ENCODE data around the gene CTSV.
"Not testable (repeated sequence)": the region's sequence is repeated elsewhere in the genome, so short reads cannot be mapped to it uniquely, and the experiment has no call there.

Gene CTSV

DNA sequence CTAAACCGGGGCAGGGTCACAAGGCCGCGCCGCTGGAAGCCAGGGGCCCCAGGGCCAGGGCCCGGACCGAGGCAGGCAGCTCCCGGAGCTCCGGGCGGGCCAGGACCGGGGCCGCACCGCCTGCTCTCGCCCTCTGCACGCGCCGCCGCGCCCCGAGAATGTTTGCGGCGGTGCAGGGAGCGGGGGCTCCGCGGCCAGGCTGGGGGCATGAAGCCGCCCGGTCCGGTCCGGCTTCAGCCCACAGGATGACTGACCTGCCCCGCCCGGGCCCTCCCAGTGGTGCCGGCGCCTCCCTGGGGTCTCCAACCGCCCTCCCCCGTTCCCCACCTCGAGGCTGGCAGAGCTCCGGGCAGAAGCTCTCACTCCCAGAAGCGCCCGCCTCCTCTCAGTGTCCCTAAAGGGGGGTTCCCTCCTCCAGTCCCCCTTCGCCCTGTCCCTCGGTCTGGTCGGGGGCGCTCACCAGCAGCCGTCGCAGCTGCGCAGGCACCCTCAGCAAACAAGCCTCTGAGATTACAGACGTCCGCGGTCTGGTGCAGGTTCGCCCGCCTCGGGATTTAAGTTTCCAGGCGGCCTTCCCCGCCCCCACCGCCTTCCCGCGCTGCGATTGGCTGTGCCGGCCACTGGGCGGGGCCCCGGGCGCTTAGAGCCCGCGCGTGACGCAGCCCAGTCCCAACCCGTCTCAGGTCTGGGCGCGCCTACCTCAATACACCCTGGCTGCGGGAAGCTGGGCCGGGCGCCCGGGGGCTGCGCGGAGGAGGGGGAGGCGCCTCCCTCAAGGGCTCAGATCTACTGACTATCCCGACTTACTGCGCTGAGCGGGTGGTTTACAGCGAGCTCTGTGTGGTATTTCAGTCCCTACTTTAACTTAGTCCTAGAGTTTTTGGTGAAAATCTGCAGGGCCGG, at the start of gene CTSV:
Gene CTSV (minus strand): TSS at position 532 of the 903 bp plus-strand sequence. CDS start 1,099 bp downstream, outside the sequence.
- peak; percentile 72 for DNase-seq

- DNase-seq, result not testable (repeated sequence)
Observed at GRCh38 chr9:97087668-97088215, 48.8 kb upstream of the CTSV start.

DNA sequence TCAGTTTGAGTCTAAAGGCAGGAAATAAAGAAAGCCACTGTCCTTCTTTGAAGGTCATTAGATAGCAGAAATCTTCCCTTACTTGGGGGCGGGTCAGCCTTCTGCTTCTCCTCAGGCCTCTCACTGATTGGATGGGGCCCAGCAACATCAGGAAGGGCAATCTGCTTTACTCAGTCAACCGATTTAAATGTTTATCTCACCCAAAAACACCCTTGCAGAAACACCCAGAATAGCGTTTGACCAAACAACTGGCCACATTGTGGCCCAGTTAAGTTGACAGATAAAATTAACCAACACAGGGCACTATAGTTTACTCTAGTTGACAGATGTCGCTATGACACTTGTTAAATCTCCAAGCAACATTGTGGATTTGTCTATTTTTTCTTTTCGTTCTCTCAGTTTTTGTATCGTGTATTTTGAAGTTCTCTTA, 45.6 kb upstream of the CTSV start:
- not testable (repeated sequence) for DNase-seq

- DNase-seq, result no peak
Observed at GRCh38 chr9:97078362-97078761, 39.4 kb upstream of the CTSV start.

- no peak for DNase-seq
Observed at GRCh38 chr9:97077452-97078295, 38.7 kb upstream of the CTSV start.

DNA sequence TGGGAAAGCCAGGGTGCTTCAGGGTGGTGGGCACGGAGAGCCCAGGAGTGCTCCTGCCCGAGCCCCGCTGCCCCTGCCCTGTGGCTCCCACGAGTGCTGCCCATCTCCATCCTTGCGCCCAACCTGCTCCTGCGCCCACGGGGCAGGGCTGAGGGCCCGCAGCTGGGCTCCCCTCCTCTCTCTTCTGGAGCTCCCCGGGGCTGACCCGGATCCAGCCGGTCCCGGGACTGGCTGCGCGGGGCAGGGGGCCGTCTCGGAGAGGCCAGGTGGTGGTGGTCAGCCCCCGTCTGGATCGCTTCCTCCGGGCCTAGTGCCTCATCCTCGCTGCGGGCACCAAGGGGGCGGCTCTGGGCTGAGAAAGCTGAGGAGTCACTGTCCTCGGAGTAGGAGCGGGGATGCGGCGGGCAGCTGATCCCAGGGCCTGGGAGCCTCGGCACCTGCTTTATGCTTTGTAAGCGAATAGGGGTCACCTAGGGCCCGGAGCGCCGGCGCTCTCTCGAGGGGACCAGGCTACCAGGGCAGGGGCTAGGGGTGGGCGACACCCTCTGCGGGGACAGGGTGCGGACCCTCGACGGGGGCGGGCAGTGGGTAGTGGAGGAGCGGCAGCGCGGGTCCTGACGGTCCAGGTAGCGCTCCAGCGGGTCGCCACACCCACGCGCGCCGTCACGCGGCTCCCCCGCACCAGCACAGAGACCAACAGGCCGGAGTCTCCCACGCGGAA, 37.9 kb upstream of the CTSV start:
- not testable (repeated sequence) for DNase-seq

DNA sequence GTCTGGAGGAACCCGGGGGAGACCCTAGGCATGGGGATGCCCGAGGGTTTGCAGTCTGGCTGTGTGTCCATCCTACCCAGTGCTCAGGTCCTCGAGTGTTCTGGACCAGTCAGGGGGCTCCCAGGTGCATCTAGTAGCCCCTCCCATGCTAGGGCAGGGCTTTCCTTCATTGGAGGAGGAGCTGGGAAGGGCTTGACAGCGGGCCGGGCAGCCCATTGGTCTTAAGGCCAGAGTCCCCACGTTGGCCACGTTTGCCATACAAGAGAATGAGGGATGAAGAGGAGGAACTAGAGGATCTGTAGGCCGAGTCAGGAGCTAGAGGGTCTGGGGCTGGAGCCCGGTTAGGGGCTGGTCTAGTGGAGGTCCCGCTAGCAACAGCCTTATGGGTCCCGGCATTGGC, 37.3 kb upstream of the CTSV start:
- DNase-seq, result no peak

GRCh38 chr9:97075289-97075985, 36.5 kb upstream of the CTSV start:
- no peak for DNase-seq

DNA sequence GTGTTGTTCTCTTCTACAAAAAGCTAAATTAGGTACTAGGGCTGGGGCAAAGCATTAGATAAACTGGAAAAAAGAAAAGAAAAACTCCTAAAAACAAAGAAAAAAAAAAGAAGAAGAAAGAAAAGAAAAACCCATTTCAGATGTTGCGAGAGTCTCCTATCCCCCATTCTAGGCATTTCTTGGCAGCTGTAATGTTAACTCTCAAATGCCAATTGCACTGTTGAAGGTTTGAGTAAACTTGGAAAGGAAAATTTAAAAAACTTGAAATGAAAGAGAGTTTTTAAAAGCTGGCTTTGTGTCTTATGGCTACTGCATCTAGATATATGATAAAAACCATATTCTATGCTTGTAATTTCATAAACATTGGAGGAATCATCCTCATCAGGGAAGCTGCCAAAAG, 34.6 kb upstream of the CTSV start:
- DNase-seq, result no peak

DNA sequence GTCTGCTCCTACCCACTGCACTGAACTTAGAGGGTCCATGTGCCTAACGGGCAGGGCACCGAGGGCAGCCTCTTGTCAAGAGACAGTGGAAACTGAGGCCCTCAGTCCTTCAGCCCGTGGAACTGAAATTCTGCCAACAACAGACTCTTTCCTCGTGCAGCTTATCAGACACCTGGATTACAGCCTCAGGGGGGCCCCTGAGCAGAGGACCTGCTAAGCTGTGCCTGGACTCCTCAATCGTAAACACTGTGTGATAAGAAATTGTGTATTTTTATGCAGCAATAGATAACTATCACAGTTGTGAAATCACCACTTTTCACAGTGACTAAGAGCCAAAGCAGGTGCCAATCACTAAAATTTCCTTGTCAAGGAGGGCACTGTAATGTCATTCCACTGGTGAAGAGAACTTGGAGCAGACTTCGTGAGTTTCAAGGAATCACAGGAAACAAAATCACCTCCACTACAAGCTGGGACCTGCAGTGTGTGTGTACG, 33.4 kb upstream of the CTSV start:
- DNase-seq, result no peak

GRCh38 chr9:97070325-97070724, 31.4 kb upstream of the CTSV start:
- DNase-seq, result not testable (repeated sequence)

DNA sequence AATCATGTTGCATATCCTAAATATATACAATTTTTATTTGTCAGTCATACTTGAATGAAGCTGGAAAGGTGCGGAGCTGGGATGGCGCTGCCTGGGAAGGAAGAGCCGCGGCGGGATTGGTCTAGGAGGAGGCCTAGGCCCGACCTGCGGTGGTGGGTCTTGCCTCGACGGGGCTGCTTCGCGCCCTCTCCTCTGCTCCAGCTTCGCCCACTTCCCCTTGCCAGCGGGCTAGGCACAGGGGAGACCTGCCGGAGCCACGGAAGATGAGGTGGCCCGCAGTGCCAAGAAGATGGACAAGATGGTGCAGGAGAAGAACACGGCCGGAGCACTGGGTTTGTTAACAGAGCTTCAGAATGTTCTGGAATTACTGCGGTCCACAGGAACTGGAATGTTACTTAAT, 28.5 kb upstream of the CTSV start:
- no peak for DNase-seq

DNA sequence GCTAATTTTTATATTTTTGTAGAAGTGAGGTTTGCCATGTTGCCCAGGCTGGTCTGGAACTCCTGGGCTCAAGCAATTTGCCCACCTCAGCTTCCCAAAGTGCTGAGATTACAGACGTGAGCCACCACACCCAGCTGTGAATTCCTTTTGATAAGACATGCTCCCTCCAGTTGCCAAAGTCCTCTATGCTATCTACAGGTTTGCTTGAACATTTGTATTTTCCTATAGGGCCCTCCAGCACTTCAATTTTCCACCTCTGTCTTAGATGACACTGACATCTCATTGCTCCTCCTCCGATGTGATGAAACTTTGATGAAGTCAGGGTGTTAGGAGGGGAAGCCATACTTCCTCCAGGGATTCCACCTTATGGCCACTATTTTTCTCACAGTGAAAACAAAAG, 25.2 kb upstream of the CTSV start:
- no peak for DNase-seq

DNA sequence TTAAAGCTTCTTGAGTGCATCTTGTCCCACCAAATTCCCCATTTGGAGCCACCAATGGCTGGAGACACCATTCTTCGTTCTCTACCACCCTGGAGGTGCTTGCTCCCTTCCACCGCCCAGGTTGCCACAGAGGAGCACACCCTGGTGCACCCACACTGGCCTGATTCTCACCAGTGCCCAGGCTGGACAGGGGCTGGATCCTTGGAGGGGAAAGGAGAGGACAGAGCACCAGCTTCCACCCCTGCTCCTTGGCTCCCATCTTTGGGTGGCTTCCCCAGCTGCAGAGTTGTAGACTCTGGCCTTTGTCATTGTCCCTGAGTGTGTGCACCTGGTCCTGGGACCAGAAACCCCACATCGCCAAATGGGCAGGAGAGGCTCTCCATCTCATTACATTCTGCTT, 21.9 kb upstream of the CTSV start:
- DNase-seq, result no peak

- no peak for DNase-seq
Observed at GRCh38 chr9:97059626-97060025, 20.7 kb upstream of the CTSV start.

GRCh38 chr9:97057651-97058050, 18.7 kb upstream of the CTSV start:
- DNase-seq, result no peak

GRCh38 chr9:97055891-97056290, 16.9 kb upstream of the CTSV start:
- not testable (repeated sequence) for DNase-seq

DNA sequence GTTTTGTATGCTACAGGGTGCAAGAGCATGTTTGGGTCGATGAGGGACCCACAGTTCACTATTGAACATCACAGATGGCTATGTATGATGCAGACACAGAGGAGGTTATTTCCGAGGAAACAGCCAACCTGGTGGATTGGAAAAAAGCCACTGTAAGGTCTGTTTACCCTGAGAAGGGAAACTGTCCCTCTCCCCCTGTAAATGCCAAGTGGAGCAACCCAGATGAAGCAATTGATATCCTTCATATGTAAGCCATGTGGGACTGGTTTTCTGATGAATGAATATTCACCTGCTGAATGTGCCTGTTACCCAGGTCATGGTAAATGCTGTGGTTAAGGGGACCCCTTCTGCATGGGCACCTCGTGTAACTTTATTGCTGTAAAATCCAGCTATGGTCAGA, 14.8 kb upstream of the CTSV start:
- no peak for DNase-seq

DNA sequence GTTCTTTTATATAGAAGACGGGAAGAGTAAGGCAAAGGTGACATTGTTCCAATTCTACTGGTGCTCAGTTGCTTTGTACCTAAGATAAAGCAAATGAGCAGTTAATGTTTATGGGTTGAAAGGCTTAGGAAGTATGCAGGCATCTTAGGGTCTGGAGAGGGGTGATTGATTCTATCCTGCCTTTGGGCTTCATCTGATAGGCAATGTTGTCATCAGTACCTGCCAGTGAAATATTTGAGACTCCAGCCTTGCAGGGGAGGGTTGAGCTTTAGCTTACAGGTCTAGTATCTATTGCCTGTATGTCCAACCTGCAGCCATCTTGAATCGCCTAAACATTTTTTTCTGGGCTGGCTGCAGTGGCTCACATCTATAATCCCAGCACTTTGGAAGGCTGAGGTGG, 13.8 kb upstream of the CTSV start:
- DNase-seq, result no peak

- no peak for DNase-seq
Observed at GRCh38 chr9:97046228-97046627, 7.3 kb upstream of the CTSV start.

DNA sequence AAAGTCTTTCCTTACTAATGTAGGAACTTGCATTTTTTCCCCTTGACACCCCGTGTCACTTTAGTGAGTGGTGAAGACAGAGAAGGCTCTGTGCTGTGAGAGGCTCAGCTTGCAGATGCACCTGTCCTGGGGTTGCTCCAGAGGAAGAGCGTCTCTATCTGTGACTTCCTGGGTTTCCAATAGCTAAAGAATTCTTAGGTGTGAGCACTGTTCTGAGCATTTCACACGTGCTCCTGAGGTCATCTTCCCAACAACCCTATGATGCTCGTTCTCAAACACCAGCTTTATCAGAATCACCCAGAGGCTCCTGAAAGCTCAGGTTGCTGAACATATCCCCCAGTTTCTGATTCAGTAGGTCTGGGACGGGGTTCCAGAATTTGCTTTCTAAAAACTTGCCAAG, 6.4 kb upstream of the CTSV start:
- DNase-seq, result no peak

DNA sequence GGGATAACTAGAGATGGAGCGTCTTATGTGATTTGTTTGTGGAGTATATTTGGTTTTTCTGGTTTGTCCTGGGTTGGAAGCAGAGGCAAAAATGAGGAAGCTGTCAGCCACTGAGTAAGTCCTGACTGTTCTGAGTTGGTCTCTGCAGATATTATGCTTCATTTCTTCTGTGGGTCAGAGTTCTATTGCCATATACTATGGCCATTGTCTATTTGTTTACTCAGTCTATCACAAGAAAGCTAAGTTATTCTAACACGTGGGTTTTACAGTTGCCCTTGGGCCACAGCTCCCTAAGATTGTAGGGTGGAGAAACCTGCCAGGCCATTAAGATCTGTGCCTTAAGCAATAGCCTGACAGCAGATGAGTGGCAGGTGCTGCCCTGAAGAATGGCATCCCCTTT, 3.0 kb upstream of the CTSV start:
- DNase-seq, result no peak
